NCI-H526 treated with DMSO at 0.1 percent for 48 hours (cell line): ENCODE measurements around the gene C22orf31.
A peak's percentile ranks its signal among the peaks of the same experiment; 100 is the strongest.

Experiments used
- DNase-seq: peaks from one replicate; lab custom pipeline; 2025; lab: John Stamatoyannopoulos, UW

Gene C22orf31

DNA sequence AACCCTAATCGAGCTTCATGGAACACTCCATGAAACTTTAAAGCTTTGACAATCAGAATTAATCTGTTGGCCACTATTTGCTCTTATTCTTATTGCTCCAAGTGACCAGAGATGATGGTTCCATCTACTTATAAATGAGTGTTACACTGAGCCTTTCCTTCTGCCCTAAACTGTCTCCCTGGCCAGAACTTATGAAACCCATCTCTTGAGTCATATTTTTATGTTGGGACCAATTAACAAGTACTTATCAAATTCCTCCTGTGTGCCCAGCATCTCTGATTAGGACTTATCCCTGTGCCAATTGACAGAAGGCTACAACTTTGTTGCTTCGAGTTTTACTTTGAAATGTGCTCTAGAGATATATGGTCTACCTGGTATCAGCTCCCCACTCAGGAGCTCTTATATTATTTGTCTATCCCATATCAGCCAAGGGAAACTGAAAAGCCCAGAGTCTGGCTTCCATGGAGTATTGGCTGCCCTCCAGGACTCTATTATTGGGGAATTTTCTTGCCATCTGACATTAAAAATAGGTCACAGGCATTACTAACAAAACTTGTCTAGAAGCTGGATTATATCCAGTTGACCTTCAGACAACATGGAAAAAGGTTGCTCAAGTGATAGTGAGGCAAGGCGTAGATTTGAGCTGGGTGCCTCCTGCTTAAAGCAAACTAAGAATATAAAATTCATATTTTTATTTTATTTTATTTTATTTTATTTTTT lies 20.0 kb upstream of the C22orf31 start:
- DNase-seq, result no peak

DNA sequence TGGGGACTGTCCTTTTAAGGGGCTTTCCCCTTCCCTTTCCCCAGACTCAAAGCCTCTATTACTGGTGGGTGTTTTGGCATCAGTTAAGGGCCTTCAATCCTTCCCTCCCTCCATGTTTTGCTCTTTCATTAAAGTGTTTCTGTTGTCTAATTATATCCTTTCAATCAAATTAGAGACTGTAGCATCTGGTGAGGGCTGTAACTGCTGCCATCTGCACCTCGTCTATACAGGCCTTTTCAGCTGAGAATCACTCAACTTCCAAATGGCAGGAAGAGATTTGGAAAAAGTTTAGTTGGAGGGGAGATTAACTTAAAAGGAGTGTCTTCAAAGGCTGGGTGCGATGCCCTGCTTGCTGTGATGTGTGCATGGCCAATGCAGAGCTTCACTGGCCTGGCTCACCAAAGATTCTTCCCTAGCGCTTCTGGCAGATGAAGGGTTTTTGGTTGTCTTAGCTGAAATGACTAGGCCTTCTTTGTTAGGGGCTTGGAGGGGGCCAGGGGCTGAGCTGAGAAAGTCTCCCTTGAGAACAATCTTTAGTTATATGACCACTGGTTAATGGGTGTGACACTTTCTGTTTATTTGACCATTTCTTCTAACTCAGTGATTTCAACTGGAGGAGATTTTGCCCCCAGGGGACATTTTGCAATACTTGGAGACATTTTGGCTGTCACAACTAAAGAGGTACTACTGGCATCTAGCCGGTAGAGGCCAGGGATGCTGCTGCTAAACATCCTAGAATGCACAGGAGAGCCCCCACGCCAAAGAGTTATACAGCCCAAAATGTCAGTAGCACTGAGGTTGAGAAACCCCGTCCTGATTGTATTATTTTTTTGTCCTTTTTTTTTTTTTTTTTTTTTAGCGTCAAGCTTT lies 18.7 kb upstream of the C22orf31 start:
- no peak for DNase-seq

DNA sequence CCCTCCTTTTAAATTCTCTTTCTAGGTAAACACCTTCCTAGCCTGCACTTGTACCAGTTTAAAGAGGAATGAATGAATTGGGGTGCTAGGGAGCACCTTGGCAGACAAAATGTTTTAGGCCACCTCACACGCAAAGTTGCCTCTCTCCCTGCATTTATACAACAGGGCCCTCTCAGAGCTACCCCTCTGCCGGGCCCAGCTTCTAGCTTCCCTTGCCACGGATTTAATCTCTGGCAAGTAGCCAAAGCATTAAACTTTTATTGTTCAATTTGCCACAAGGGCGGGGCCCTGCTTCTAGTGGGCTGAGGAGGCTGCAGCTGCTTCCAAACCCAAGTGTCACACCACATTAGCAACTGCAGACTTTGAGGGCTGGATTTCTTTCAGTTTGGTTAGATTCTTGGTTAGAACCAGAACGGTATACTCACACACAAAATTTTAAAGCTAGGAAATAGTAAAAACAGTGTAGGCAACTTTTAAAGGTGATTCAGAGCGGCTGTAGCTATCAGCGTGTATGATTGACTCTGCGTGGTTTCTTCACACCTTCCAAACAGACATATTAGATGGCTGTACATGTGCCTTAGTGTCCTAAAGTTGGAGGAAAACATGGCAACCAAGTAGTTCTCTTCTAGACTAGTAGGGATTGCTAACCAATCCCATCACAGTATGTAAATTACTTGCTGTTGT lies 17.7 kb upstream of the C22orf31 start:
- no peak for DNase-seq

DNA sequence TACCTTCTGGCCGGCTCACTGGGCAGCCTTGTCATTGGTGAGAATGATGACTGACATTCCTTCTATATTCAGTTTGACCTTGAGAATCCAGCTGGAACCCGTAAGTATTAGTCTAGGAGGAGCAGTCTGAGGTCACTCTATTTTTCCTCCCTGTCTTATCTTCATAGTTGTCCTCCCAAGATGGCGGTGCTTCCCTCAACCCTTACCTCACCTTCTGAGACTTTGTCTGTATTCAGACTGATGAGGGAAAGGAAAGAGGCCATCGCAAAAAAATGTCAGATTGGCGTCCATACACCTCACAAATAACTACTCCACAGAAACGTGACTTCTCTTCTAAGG lies 17.2 kb upstream of the C22orf31 start:
- no peak for DNase-seq

DNA sequence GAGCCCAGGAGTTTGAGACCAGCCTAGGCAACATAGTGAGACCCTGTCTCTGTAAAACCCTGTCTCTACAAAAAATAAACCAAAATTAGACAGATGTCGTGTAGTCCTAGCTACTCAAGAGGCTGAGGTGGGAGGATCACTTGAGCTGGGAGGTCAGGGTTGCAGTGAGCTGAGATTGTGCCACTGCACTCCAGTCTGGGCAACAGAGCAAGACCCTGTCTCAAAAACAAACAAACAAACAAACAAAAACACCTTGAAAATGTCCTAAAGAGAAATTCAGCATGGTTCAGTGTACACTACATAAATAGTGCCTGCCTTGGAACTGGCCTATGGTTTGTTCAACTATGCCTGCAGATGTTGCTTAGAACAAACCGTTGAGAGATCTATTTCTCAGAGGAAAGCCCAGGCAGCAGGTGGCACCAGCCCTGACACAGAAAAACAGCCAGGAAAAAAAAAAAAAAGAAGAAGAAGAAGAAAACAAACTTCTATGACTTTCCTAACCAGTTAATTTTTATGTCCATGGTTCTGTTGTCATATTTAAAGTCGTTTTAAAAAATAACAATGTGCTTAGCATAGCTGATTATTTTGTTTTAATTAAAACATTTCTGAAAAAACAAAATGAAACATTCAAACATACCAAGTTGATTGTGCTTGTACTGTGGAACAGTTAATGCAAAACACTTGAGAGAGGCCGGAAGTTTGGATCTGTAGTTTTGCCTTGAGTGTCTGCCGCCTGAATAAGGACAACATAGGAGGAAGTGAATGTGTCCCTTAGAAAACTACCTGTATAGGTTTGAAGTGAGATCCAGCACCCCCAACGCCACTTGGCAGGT lies 16.6 kb upstream of the C22orf31 start:
- DNase-seq, result no peak

- DNase-seq, result no peak
These were observed 12.7 kb upstream of the C22orf31 start for GRCh38 chr22:29074276-29074772.

GRCh38 chr22:29073618-29074275 lies 12.1 kb upstream of the C22orf31 start:
- DNase-seq, result no peak

- DNase-seq, result no peak
These were observed 11.5 kb upstream of the C22orf31 start, which contains the start of gene KREMEN1 for GRCh38 chr22:29072979-29073617. KREMEN1 (plus strand) TSS chr22:29073035; CDS start chr22:29073131, 96 bp downstream.

GRCh38 chr22:29072193-29072978 lies 10.8 kb upstream of the C22orf31 start:
- DNase-seq, result peak; percentile 54

DNA sequence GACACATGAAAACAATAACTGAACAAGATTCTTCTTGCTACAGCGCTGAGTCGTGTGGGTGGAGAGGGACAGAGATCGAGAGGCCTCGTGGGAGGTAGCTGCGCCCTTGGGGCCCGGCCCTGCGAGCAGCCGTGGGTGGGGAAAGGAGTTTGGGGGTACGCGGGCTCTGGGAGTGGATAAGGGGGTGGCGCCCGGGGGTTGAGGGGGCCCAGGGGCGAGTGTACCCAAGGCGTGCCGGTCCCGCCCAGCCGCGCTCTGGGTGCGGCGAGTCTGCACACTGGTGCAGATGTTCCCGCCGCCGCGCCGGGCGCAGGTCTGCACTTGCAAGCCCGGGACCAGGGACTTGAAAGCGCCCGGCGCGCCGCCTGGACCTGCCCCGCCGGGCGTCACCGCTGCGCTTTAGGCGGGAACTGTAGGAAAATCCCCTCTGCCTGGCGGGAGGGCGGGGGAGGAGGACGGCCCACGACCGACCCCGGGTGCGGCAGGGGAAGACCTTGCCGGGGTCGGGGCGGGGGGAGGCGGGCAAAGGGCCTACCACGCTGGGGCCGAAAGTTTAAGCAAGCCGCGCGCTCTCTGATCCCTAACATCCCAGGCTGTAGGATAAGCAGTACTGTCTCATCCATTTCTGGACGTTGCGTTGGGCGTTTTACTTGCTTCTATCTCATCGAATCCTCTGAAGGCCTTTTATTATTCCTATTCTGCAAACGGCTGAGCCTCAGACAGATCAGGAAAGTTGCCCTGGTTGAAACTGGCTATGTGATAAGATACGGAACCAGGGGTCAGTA lies 9.8 kb upstream of the C22orf31 start:
- DNase-seq, result peak; percentile 17

DNA sequence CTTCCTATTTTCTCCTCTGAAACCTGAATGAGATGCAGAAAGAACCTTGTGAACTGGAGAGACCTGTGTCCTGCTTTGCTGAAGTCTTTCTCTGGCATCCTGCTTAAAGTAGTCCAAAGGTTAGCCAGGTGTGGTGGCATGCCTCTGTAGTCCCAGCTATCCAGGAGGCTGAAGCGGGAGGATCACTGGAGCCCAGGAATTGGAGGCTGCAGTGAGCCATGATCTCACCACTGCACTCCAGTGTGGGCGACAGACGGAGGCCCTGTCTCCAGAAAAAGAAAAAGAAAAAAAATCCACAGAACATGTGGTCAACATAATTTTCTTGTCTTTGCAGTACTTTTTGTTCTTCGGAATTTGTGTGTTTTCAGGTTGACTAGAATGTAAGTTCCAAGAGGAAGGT lies 8.9 kb upstream of the C22orf31 start:
- DNase-seq, result no peak

DNA sequence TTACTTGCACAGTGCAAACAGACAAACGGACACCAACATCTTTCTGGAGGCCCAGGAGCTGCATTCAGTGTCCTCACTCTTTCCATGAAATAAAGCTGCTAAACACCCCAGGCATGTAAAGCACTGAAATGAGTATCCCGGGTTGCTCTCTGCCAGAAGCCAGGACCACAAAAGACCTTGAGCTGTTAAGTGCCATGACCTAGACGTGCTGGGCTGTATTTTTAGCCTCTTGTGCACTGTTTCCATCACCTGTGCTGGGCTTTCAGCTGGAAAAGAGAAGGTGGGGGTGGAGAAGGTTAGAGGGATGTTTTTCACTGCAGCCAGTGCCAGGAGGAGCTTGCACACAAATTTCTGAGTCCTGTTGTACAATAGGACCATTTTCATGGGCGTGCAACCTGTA lies 7.8 kb upstream of the C22orf31 start:
- no peak for DNase-seq

- no peak for DNase-seq
These were observed 4.0 kb upstream of the C22orf31 start for GRCh38 chr22:29065468-29066190.

GRCh38 chr22:29062286-29062821 lies 723 bp upstream of the C22orf31 start:
- no peak for DNase-seq

- no peak for DNase-seq
These were observed 700 bp downstream of the C22orf31 start for GRCh38 chr22:29060931-29061330.

DNA sequence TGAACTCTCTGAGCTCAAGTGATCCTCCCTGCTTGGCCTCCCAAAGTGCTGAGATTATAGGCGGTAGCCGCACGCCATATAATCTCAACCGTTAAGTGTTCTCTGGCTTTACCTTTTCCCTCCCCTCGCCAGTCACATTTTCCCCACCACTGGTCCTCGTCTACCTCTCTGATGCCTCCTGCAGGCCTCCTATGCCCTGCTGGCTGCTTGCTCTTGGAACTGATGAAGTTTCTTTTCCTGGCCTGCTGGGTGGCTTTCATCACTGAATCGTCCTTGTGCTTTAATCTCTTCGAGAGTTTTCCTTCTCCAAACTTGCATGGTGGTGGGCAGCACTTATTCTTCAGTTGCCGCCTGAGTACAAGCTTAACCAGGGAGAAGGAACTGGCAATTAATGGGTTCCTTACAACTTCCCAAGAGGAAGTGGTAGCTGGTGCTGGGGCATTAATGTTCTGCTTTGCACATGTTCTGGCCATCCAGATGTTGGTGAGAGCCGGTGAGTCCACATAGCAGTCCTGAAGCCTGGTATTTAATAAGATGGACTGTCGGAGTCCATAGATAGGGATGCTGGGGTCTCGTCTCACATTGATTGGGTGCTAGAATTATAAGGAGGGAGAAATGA lies 1.3 kb downstream of the C22orf31 start:
- no peak for DNase-seq

DNA sequence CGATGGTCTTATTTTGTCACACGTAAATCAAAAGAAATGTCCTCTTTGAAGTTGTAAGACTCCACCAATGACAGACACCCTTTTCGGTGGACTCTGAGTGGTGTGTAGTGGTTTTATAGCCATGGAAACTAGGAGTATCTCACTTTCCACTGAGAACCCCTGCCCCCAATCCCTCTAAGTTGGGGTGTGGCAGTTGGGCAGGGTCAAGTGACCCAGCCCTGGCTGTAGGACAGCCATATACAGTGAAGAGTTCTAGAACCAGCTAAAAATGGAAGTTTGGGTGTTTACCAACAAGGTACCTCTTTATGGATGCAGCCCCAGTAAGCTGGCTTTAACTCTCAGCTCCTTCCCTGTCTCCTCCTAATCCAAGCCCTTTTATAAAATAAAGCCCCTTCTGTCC lies 5.2 kb downstream of the C22orf31 start:
- DNase-seq, result no peak
